Karpas-422 (cell line): ENCODE results near the gene CCDC171. TPM values are rescaled to one million over a fixed set of nuclear protein-coding genes. Genes with fewer than 3 reads are reported as not detected.

Experiments
- DNase-seq: peaks from one replicate; pipeline ENCODE4 v3.0.0-alpha.2; 2015
- H2AFZ ChIP-seq: fragments of 200-600 bp; sonication (generic); 2 replicates; pipeline ENCODE4 v1.6.1; 2014; ENCODE audit warnings: antibody characterized with exemption, low read length, mixed read lengths
- H3K27ac ChIP-seq: fragments of 200-600 bp; sonication (generic); 2 replicates; pipeline ENCODE4 v1.5.1; 2014; ENCODE audit warnings: mild to moderate bottlenecking, low read length, moderate library complexity
- H3K27me3 ChIP-seq: fragments of 200-600 bp; sonication (generic); 2 replicates; pipeline ENCODE4 v1.6.1; 2014; ENCODE audit warnings: low read length, mixed read lengths
- H3K36me3 ChIP-seq: fragments of 200-600 bp; sonication (generic); 2 replicates; pipeline ENCODE4 v1.6.1; 2014; ENCODE audit warnings: low read length, mixed read lengths; ENCODE audit not compliant: insufficient read depth
- H3K4me1 ChIP-seq: fragments of 200-600 bp; sonication (generic); 2 replicates; pipeline ENCODE4 v1.6.1; 2014; ENCODE audit warnings: mild to moderate bottlenecking, low read length, mixed read lengths
- H3K4me2 ChIP-seq: fragments of 200-600 bp; sonication (generic); 2 replicates; pipeline ENCODE4 v1.6.1; 2014; ENCODE audit warnings: low read length, low read depth, mild to moderate bottlenecking; ENCODE audit not compliant: poor library complexity, severe bottlenecking
- H3K4me3 ChIP-seq: fragments of 200-600 bp; sonication (generic); 2 replicates; pipeline ENCODE4 v1.5.1; 2014; ENCODE audit warnings: mild to moderate bottlenecking, antibody characterized with exemption, low read length, mixed read lengths
- H3K79me2 ChIP-seq: fragments of 200-600 bp; sonication (generic); 2 replicates; pipeline ENCODE4 v1.6.1; 2014; ENCODE audit warnings: mild to moderate bottlenecking, low read length, mixed read lengths
- H3K9ac ChIP-seq: fragments of 200-600 bp; sonication (generic); 2 replicates; pipeline ENCODE4 v1.6.0; 2014; ENCODE audit warnings: low read length
- H3K9me2 ChIP-seq: fragments of 200-600 bp; sonication (generic), shearing (Covaris generic); replicated peaks from 2 replicates; pipeline ENCODE4 v1.6.0; 2014; ENCODE audit warnings: mild to moderate bottlenecking, low read length, moderate library complexity; ENCODE audit not compliant: insufficient read depth
- H3K9me3 ChIP-seq: fragments of 300-700, 200-600 bp; sonication (generic); 2 replicates; pipeline ENCODE4 v1.6.1; 2014; ENCODE audit warnings: low read length, mixed read lengths
- H4K20me1 ChIP-seq: fragments of 200-600 bp; sonication (generic); 2 replicates; pipeline ENCODE4 v1.6.1; 2014; ENCODE audit warnings: mild to moderate bottlenecking, antibody characterized with exemption, low read length, low read depth; ENCODE audit not compliant: insufficient read depth
- total RNA-seq: library from RNA; depleted of rRNA; stranded (reverse); fragments of >200 nt; shearing (Covaris generic); gene quantifications from 2 replicates; pipeline ENCODE4 v1.2.3, GENCODE V29; 2014; ENCODE audit warnings: low replicate concordance

The CCDC171 gene
- total RNA-seq, 1 experiment from 2014 or later: 3.1 TPM

DNA sequence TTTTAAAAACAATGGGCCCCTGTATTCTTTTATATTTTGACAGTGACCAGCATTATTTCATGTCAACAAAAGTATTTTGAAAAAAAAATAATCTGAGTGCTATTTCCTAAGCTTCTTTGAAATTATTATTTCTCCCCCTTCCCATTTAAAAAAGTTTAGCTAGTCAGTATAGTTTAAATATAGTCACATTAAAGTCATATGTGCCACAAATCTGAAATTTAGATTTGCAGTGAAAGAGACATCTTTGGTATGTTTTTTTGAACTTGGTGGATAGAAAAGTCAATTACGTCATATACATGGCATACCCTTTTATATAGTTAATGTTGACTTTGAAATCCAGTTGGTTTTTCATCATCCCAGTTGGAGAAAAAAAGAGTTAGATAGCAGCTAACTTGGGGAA is 297.0 kb downstream of the CCDC171 start:
- no peak overlapping the region for H3K4me3 ChIP-seq
- no peaks in the 10 kb centered on the region for H3K79me2 ChIP-seq
- H3K9ac ChIP-seq: no peak overlapping the region
- H3K27ac ChIP-seq: no peak overlapping the region
- no peaks in the 10 kb centered on the region; the same call in 1 of the 2 replicates for H4K20me1 ChIP-seq
- H3K9me3 ChIP-seq: no peaks in the 10 kb centered on the region
- H3K4me1 ChIP-seq: no peaks in the 10 kb centered on the region
- H3K36me3 ChIP-seq: no peaks in the 10 kb centered on the region
- H3K9me2 ChIP-seq: no peaks in the 10 kb centered on the region
- H3K27me3 ChIP-seq: no peaks in the 10 kb centered on the region
- H2AFZ ChIP-seq: no peak overlapping the region
- no peak overlapping the region for H3K4me2 ChIP-seq
- DNase-seq: no peak

DNA sequence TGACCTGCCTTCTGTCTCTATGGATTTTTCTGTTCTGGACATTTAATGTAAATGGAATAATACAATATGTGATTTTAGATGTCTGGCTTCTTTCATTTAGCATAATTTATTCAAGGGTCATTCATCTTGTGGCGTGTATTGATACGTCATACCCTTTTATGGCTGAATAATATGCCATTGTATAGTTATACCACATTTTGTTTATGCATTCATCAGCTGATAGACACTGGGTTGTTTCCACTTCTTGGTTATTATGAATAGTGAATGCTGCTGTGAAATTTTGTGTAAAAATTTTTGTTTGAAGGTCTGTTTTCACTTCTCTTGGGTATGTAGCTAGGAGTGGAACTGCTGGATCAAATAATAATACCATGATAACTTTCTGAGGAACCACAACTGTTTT is 298.9 kb downstream of the CCDC171 start:
- Histone ChIP-seq H3K36me3 (no peaks in the 10 kb centered on the region), H3K79me2 (no peaks in the 10 kb centered on the region), H3K4me2 (no peak overlapping the region), H3K4me3 (no peak overlapping the region), H3K9me3 (no peaks in the 10 kb centered on the region), H2AFZ (no peak overlapping the region), H3K4me1 (no peaks in the 10 kb centered on the region), H4K20me1 (no peaks in the 10 kb centered on the region), H3K9ac (no peak overlapping the region), H3K27ac (no peak overlapping the region), H3K9me2 (no peaks in the 10 kb centered on the region), H3K27me3 (no peaks in the 10 kb centered on the region)
- no peak for DNase-seq

DNA sequence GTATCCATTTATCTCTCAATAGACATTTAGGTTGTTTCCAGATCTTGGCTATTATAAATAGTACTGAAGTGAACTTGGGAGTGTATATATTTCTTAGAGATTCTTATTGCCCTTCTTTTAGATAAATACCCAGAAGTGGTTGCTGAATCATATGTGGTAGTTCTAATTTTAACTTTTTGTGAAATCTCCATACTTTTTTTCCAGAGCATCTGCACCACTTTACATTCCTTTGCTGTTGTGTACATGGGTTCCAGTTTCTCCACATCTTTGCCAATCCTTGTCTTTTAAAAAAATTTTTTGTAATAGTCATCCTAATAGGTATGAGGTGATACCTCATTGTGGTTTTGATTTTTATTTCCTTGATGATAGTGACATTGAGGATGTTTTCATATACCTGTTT is 303.7 kb downstream of the CCDC171 start:
- no peak overlapping the region for H3K27ac ChIP-seq
- no peak overlapping the region for H3K4me2 ChIP-seq
- no peaks in the 10 kb centered on the region for H3K9me3 ChIP-seq
- H3K27me3 ChIP-seq: no peaks in the 10 kb centered on the region
- no peak overlapping the region for H3K9ac ChIP-seq
- no peaks in the 10 kb centered on the region for H4K20me1 ChIP-seq
- H2AFZ ChIP-seq: no peak overlapping the region
- H3K4me3 ChIP-seq: no peak overlapping the region
- H3K9me2 ChIP-seq: no peaks in the 10 kb centered on the region
- no peaks in the 10 kb centered on the region for H3K36me3 ChIP-seq
- H3K4me1 ChIP-seq: no peaks in the 10 kb centered on the region
- DNase-seq: no peak
- H3K79me2 ChIP-seq: no peaks in the 10 kb centered on the region

DNA sequence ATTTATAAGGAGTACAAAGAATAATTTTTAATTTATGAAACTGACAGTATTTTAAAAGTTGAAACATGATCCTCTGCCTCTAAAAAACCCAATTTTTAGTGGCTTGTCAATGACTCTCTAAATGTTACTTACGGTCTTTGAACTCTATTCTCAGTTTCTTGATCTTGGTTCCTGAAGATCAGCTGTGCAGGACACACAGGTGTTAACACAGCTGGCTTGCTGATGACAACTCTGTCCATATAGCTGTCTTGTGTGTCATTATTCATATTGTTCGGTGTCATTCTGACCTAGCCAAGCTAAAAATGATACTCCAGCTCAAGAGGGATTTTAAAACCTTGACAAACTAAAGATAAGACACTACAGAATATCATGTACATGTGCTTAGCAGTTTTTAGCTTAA is 314.5 kb downstream of the CCDC171 start:
- Histone ChIP-seq H3K4me3 (no peak overlapping the region), H3K27me3 (no peaks in the 10 kb centered on the region), H3K9me3 (no peaks in the 10 kb centered on the region)

DNA sequence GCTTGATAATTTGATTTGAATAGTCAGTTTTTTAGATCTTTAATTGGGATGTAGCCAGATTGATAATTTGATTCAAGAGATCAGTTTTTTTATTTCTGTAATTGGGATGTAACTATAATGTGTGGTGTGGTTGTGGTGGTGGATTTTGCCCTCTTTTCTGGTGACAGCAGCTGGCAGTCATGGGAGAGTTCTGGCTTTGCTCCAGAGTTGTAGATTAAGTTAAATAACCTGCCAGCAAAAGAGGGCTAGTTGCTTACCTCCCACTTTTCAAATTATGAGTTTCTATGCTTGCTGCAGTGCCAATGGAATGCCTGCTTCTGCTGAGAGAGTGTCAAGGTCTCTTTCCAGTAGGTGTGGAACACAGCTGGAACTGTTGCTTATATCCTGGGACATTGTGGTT is 315.1 kb downstream of the CCDC171 start:
- H3K4me2 ChIP-seq: no peak overlapping the region
- H3K36me3 ChIP-seq: no peaks in the 10 kb centered on the region
- no peaks in the 10 kb centered on the region for H3K9me2 ChIP-seq
- H3K9ac ChIP-seq: no peak overlapping the region
- no peaks in the 10 kb centered on the region for H3K79me2 ChIP-seq
- no peaks in the 10 kb centered on the region for H3K9me3 ChIP-seq
- no peak for DNase-seq
- H3K4me1 ChIP-seq: no peaks in the 10 kb centered on the region
- H3K27me3 ChIP-seq: no peaks in the 10 kb centered on the region
- no peak overlapping the region for H3K27ac ChIP-seq
- H4K20me1 ChIP-seq: no peaks in the 10 kb centered on the region
- H2AFZ ChIP-seq: no peak overlapping the region
- no peak overlapping the region for H3K4me3 ChIP-seq

More for the DNA sequence above, 314.5 kb downstream of the CCDC171 start:
- Histone ChIP-seq H3K36me3 (no peaks in the 10 kb centered on the region), H3K4me2 (no peak overlapping the region), H3K27ac (no peak overlapping the region), H2AFZ (no peak overlapping the region), H3K9ac (no peak overlapping the region), H3K9me2 (no peaks in the 10 kb centered on the region), H3K4me1 (no peaks in the 10 kb centered on the region), H4K20me1 (no peaks in the 10 kb centered on the region), H3K79me2 (no peaks in the 10 kb centered on the region)
- DNase-seq: no peak

DNA sequence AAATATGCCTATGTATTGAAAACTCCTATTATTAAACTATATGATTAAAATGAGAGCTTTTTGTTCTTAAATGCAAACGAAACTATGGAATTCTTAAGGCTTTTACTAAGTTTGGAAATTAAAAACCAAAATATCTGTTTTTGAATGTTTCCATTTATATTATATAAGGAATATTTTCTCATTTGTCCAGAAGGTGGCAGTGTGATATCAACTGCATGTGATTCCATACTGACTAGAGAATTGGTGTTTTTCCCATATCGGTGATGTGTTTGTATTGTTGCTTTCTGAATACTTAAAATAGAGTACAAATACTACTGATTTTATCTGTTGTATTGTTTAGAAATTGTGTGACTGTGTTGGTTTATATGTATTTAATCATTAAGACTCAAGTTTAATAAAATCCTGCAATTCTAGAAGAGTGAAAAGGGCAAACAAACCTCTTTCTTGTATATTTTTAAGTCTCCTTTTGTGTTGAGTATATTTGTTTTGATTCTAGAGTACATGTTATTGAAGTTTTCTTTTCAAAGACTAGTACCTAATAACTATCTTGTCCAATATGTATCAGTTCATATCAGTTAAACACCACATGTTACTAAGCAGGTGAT is 320.8 kb downstream of the CCDC171 start:
- H2AFZ ChIP-seq: no peak overlapping the region
- no peaks in the 10 kb centered on the region for H3K9me3 ChIP-seq
- DNase-seq: peak; percentile 67

DNA sequence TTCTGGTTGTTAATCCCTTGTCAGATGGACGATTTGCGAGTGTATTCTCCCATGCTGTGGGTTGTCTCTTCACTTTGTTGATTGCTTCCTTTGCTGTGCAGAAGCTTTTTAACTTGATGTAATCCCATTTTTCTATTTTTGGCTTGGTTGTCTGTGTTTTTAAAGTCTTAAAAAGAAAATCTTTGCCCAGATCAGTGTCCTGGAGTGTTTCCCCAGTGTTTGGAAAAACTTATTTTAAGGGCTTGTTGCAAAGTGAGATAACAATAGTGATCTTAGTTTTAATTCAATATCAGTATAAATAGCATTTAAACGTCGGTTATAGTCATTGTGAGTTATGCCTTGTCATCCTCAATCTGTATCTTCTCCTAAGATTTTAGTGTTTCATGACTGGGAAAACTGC is 329.5 kb downstream of the CCDC171 start:
- no peaks in the 10 kb centered on the region for H3K27me3 ChIP-seq
- H3K27ac ChIP-seq: no peak overlapping the region
- no peak overlapping the region for H2AFZ ChIP-seq
- no peak overlapping the region for H3K4me2 ChIP-seq
- no peaks in the 10 kb centered on the region for H4K20me1 ChIP-seq
- H3K79me2 ChIP-seq: no peaks in the 10 kb centered on the region
- no peaks in the 10 kb centered on the region for H3K4me1 ChIP-seq
- H3K9me3 ChIP-seq: no peaks in the 10 kb centered on the region
- H3K9me2 ChIP-seq: no peaks in the 10 kb centered on the region
- H3K36me3 ChIP-seq: no peaks in the 10 kb centered on the region
- H3K4me3 ChIP-seq: no peak overlapping the region
- no peak for DNase-seq
- H3K9ac ChIP-seq: no peak overlapping the region

More for the DNA sequence above, 320.8 kb downstream of the CCDC171 start:
- Histone ChIP-seq H3K36me3 (no peaks in the 10 kb centered on the region), H4K20me1 (no peaks in the 10 kb centered on the region), H3K4me3 (no peak overlapping the region), H3K27me3 (no peaks in the 10 kb centered on the region), H3K4me1 (no peaks in the 10 kb centered on the region), H3K9ac (no peak overlapping the region), H3K79me2 (no peaks in the 10 kb centered on the region), H3K4me2 (no peak overlapping the region), H3K9me2 (no peaks in the 10 kb centered on the region), H3K27ac (no peak overlapping the region)

DNA sequence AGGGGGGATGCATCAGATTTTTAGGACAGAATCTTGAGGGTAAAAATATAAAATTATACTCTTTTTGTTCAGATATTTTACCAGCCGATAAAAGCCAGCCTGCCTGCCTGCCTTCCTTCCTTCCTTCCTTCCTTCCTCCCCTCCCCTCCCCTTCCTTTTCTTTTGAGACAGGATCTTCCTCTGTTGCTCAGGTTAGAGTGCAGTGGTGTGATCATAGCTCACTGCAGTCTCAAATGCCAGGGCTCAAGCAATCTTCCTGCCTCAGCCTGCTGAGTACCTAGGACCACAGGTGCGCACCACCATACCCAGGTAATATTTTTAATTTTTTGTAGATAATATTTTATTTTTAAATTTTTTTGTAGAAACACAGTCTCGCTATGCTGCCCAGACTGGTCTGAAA is 330.0 kb downstream of the CCDC171 start:
- Histone ChIP-seq H3K9me3 (no peaks in the 10 kb centered on the region), H3K4me2 (no peak overlapping the region), H3K9me2 (no peaks in the 10 kb centered on the region), H3K36me3 (no peaks in the 10 kb centered on the region), H3K27me3 (no peaks in the 10 kb centered on the region), H3K4me1 (no peaks in the 10 kb centered on the region), H3K9ac (no peak overlapping the region), H3K27ac (no peak overlapping the region), H3K79me2 (no peaks in the 10 kb centered on the region), H3K4me3 (no peak overlapping the region), H4K20me1 (no peaks in the 10 kb centered on the region), H2AFZ (no peak overlapping the region)
- no peak for DNase-seq

DNA sequence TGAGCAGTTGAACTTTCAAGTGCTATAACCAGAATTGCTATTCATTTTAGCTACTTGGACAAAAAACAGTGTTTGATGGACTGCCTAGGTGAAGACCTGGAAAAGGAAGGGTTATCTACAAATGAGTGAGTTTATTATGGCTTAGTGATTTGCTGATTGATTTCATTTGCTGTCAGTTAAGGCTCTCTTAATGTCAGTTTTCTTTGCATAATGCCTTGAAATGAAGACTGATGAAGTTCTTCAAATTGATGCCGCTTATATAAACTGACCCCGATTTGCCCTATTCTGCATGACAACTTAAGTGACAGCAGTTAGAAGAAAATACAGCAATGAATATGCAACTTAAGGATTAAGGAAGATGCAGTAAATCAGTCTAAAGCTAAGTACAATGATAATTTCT is 332.6 kb downstream of the CCDC171 start:
- H3K9ac ChIP-seq: no peak overlapping the region
- no peaks in the 10 kb centered on the region for H3K36me3 ChIP-seq
- H3K79me2 ChIP-seq: no peaks in the 10 kb centered on the region
- no peak overlapping the region for H3K4me3 ChIP-seq
- H2AFZ ChIP-seq: no peak overlapping the region
- no peaks in the 10 kb centered on the region for H3K4me1 ChIP-seq
- H3K9me3 ChIP-seq: no peaks in the 10 kb centered on the region
- no peak overlapping the region for H3K27ac ChIP-seq
- no peaks in the 10 kb centered on the region for H3K9me2 ChIP-seq
- no peak for DNase-seq
- H4K20me1 ChIP-seq: no peaks in the 10 kb centered on the region
- H3K27me3 ChIP-seq: no peaks in the 10 kb centered on the region
- H3K4me2 ChIP-seq: no peak overlapping the region
